HUES6 (cell line): ENCODE measurements around the gene PITPNC1.

ENCODE experiments used
- H3K27ac ChIP-seq: 2 replicates; pipeline ENCODE4 v1.7.0; 2013; ENCODE audit warnings: low read depth, mild to moderate bottlenecking, low read length, inconsistent platforms
- H3K27me3 ChIP-seq: 2 replicates; pipeline ENCODE4 v1.6.1; 2013; ENCODE audit warnings: low read length; ENCODE audit not compliant: control insufficient read depth, insufficient read depth
- H3K36me3 ChIP-seq: 2 replicates; pipeline ENCODE4 v1.6.1; 2013; ENCODE audit warnings: low read length; ENCODE audit not compliant: control insufficient read depth, insufficient read depth
- H3K4me1 ChIP-seq: 2 replicates; pipeline ENCODE4 v1.6.1; 2013; ENCODE audit warnings: low read length; ENCODE audit not compliant: control insufficient read depth, insufficient read depth
- H3K4me3 ChIP-seq: 2 replicates; pipeline ENCODE4 v1.5.1; 2013; ENCODE audit warnings: low read depth, low read length
- H3K9ac ChIP-seq: one replicate; pipeline ENCODE4 v1.6.1; 2013; ENCODE audit warnings: mild to moderate bottlenecking, low read length
- H3K9me3 ChIP-seq: 2 replicates; pipeline ENCODE4 v1.6.1; 2013; ENCODE audit warnings: low read depth, low read length; ENCODE audit not compliant: control insufficient read depth, insufficient read depth

Gene PITPNC1

DNA sequence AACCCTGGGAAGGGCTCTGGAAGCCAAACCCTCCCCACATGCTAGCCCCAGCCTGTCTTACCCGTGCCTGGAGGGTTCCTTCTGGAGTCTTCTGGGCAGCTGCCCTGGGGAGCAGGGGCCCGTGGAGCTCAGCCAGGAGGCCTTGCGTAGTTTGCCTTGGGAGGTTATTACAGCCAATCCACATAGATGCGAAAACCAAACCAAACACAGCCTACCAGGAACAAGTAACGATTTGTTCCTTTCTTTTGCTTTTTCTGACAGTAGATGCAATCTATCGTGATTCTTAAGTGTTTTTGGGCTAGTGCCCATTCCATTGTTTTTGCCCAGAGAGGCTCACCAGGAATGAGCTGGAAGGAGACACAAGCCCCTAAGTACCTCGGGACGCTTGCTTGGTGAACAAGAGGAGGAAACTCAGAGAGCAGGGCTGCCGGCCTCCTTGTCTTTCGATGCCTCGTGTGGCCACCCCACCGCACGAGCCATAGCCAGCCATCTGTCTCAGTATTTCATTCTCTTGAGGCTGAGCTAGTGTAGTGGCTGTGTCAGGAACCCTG is 238.0 kb downstream of the PITPNC1 start:
- Histone ChIP-seq H3K27me3 (no peaks in the 10 kb centered on the region), H3K27ac (no peak overlapping the region), H3K36me3 (no peaks in the 10 kb centered on the region), H3K9ac (no peak overlapping the region), H3K4me3 (no peak overlapping the region), H3K9me3 (no peaks in the 10 kb centered on the region), H3K4me1 (no peaks in the 10 kb centered on the region)

DNA sequence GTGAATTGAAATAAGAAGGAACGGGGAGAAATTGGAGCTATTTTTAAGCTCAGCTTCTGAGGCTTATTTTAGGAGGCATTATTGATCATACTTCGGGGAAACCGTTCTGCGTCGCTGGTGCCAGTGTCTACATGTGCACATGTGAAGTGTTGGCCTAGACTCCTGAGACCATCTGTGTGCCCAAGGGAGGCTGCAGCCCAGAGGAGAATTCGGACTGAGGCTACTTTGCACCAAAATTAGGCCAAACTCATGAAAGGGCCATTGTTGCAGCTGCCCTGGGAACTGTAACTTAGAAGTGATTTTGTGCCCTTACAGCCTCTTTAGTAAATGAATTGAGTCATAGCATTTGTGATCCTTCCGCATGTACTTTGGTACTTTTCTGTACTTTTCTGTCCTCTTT is 238.7 kb downstream of the PITPNC1 start:
- Histone ChIP-seq H3K36me3 (no peaks in the 10 kb centered on the region), H3K4me1 (no peaks in the 10 kb centered on the region), H3K27ac (no peak overlapping the region), H3K27me3 (no peaks in the 10 kb centered on the region), H3K9me3 (no peaks in the 10 kb centered on the region), H3K4me3 (no peak overlapping the region), H3K9ac (no peak overlapping the region)

DNA sequence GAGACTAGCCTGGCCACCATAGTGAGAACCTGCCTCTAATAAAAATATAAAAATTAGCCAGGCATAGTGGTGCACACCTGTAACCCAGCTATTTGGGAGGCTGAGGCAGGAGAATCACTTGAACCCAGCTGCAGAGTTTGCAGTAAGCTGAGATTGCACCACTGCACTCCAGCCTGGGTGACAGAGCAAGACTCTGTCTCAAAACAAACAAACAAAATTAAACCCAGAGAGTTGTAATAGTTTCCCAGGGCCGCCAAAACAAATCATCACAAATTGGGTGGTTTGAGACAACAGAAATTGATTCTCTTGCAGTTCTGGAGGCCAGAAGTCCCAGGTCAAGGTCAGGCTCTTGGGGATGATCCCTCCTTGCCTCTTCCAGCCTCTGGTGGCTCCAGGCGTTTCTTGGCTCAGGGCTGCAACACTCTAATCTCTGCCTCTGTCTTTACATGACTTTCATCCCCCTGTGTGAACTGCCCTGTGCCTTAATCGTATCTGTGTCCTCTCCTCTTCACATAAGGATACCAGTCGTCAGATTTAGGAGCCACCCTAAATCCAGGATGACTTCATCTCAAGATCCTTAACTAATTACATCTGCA is 240.3 kb downstream of the PITPNC1 start:
- Histone ChIP-seq H3K4me3 (no peak overlapping the region), H3K36me3 (no peaks in the 10 kb centered on the region), H3K9ac (no peak overlapping the region), H3K27me3 (no peaks in the 10 kb centered on the region), H3K4me1 (no peaks in the 10 kb centered on the region), H3K27ac (no peak overlapping the region), H3K9me3 (no peaks in the 10 kb centered on the region)

DNA sequence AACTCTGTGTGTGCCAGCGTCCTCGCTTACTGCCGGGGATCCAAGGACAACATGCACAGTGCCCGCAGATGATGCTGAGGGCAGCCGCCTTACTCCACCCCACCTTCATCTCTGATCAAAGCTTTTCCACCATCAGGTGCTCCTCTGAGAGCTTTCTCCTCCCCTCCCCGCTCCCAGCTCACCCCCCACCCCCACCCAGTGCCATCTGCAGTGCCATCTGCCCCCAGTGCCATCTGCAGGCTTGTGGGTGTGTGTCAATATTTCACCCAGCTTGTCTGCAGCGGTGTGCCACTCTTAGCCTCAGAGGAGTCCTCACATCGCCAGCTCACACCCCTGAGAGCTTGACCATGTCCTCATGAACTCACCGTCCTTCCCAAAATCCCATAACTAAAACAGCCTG is 242.5 kb downstream of the PITPNC1 start:
- Histone ChIP-seq H3K36me3 (no peaks in the 10 kb centered on the region), H3K4me3 (no peak overlapping the region), H3K27ac (no peak overlapping the region), H3K9me3 (no peaks in the 10 kb centered on the region), H3K27me3 (no peaks in the 10 kb centered on the region), H3K9ac (no peak overlapping the region), H3K4me1 (no peaks in the 10 kb centered on the region)

DNA sequence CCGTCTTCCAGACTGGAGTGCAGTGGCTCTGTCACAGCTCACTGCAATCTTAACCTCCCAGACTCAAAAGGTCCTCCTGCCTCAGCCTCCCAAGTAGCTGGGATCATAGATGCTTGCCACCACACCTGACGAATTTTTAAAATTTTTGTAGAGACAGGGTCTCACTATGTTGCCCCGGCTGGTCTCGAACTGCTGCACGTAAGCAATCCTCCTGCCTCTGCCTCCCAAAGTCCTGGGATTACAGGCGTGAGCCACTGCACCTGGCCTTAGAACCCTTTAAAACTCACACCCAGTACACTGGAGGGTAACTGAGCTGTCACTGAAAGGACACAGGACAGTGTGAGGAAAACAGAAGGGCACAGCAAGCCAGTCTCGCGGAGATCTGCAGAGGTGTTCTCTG is 243.0 kb downstream of the PITPNC1 start:
- H3K9me3 ChIP-seq: no peaks in the 10 kb centered on the region
- H3K4me3 ChIP-seq: no peak overlapping the region
- H3K4me1 ChIP-seq: no peaks in the 10 kb centered on the region; the same call in 1 of the 2 replicates
- H3K27me3 ChIP-seq: no peaks in the 10 kb centered on the region
- no peaks in the 10 kb centered on the region for H3K36me3 ChIP-seq
- no peak overlapping the region for H3K9ac ChIP-seq
- H3K27ac ChIP-seq: no peak overlapping the region

DNA sequence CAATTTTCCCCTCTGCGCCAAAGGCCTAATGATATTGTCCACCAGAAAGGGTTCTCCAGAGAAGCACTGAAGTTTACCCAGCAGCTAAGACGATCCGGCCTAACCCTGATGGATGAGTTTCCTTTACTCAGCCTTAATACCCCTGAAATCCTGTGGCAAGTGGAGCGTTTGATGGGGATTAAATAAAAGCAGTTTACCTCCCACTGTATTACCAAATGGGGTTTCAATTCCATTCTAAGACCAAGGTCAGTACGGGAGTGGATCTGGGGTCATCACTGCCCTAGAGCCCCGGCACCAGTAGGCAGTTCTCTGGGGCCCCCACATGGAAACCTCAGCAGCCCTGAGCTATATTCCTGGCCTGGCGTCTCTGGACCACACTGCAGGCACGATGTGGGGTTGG is 243.6 kb downstream of the PITPNC1 start:
- Histone ChIP-seq H3K4me3 (no peak overlapping the region), H3K27me3 (no peaks in the 10 kb centered on the region), H3K36me3 (no peaks in the 10 kb centered on the region), H3K4me1 (no peaks in the 10 kb centered on the region; the same call in 1 of the 2 replicates), H3K9me3 (no peaks in the 10 kb centered on the region), H3K27ac (no peak overlapping the region), H3K9ac (no peak overlapping the region)

DNA sequence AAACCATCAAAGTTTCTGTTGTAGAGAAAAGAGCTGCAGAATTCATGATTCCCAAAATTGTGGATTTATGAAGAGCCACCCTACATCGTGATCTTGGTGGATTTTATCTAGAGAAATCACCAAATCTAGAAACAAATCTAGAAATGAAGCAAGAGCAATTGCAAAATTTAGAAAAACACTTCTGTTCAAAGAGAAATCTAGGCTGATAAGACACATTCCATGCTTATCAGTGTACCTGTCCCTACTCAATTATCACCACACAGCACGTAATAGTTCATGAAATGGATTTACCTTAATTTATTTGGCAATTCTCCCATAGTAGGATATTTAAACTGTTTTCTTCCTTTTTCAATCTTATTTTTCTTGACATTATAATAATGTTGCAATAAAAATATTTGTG is 246.7 kb downstream of the PITPNC1 start:
- no peaks in the 10 kb centered on the region for H3K36me3 ChIP-seq
- no peaks in the 10 kb centered on the region; the same call in 1 of the 2 replicates for H3K4me1 ChIP-seq
- H3K9ac ChIP-seq: no peak overlapping the region
- H3K27me3 ChIP-seq: no peaks in the 10 kb centered on the region
- H3K4me3 ChIP-seq: no peak overlapping the region
- H3K27ac ChIP-seq: no peak overlapping the region
- H3K9me3 ChIP-seq: no peaks in the 10 kb centered on the region

DNA sequence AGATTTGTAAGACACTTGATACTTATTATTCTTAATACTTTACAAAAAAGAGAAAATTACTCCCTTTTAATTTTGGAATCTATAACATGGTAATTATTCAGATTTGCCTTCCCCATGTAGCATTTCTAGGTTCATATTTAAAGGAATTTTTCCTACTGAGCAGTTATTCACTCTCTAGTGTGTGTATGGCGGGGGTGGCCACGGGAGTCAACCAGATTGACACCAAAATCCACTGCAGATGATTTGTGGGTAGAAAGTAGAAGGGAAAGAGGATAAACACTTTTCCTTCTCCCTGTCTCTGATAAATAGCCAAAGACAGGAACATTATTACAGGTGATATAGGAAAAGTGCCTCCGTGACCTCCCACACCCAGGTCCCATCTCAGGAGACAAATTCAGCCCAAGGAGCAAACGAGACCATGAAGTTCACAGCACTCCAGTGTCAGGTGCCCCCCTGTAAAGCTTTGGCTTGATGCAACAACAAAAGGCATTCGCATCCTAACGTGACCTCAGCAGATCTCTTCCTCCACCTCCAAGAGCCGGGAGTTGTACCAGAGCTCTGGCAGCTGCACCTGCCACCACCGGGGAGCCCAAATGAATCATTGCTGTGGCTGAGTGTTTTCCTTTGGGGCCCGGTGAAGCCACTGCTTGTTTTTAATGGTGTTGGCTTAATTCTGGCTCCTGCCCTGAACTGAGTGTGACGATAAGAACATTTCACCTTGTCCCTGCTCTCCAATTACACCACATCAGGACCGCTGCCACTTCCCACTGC is 248.0 kb downstream of the PITPNC1 start:
- H3K9me3 ChIP-seq: no peaks in the 10 kb centered on the region
- H3K27me3 ChIP-seq: no peaks in the 10 kb centered on the region
- H3K9ac ChIP-seq: no peak overlapping the region
- no peaks in the 10 kb centered on the region; the same call in 1 of the 2 replicates for H3K4me1 ChIP-seq
- H3K36me3 ChIP-seq: no peaks in the 10 kb centered on the region
- no peak overlapping the region for H3K27ac ChIP-seq
- H3K4me3 ChIP-seq: no peak overlapping the region

DNA sequence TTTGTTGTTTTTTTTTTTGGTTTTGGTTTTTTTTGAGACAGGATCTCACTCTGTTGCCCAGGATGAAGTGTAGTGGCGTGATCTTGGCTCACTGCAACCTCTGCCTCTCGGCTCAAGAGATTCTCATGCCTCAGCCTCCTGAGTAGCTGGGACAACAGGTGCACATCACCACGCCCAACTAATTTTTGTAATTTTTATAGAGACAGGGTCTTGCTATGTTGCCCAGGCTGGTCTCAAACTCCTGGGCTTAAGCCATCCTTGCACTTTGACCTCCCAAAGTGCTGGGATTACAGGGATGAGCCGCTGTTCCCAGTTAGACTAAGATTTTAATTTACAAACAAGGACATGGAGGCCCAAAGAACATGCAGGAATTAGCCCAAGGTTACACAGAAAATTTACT is 248.9 kb downstream of the PITPNC1 start:
- Histone ChIP-seq H3K9me3 (no peaks in the 10 kb centered on the region), H3K4me3 (no peak overlapping the region), H3K27me3 (no peaks in the 10 kb centered on the region), H3K9ac (no peak overlapping the region), H3K36me3 (no peaks in the 10 kb centered on the region), H3K4me1 (no peaks in the 10 kb centered on the region; the same call in 1 of the 2 replicates), H3K27ac (no peak overlapping the region)

DNA sequence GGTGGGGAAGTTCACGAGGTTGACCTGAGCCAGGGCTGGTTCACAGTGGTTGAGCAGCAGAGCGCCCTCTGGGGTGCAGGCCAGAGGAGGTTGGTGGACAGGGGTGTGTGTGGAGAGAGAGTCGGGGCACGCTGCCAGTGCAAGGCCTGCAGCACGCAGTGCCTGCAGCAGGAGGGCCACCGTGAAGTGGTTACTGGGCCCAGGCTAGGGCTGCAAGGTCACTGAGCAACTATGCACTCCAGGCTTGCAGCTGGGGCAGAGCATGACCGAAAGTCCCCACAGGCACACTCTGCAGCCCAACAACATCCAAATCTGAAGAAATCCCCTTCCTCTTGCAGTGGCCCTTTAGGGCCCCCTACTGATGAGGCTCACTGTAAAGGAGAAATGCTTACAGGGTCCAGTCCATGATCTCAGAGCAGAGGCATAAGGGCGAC is 251.5 kb downstream of the PITPNC1 start:
- Histone ChIP-seq H3K36me3 (peaks cover 17% of the 10 kb centered on the region; the same call in 1 of the 2 replicates), H3K4me3 (no peak overlapping the region)

DNA sequence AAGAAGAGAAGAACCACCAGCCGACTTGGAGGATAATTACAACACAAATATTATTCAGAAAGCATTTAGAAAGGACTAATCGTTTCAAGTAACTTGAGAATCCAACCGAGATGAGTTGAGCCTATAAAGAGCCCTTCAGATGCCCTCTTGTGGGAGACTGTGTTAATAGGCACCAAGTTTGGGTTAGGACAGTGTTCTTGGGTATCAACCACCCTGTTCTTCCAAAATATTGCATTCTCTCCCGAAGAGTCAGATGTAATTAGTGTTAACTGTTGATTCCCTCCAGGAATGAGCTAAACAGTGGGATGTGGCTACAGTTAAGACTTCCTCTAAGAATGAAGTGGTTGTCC is 252.9 kb downstream of the PITPNC1 start:
- H3K4me3 ChIP-seq: no peak overlapping the region
- no peaks in the 10 kb centered on the region; the same call in 1 of the 2 replicates for H3K4me1 ChIP-seq
- H3K36me3 ChIP-seq: peaks cover 17% of the 10 kb centered on the region; the same call in 1 of the 2 replicates

More for the DNA sequence above, 251.5 kb downstream of the PITPNC1 start:
- H3K4me1 ChIP-seq: no peaks in the 10 kb centered on the region; the same call in 1 of the 2 replicates
- no peaks in the 10 kb centered on the region for H3K9me3 ChIP-seq
- no peak overlapping the region for H3K9ac ChIP-seq
- no peaks in the 10 kb centered on the region for H3K27me3 ChIP-seq
- no peak overlapping the region for H3K27ac ChIP-seq

More for the DNA sequence above, 252.9 kb downstream of the PITPNC1 start:
- Histone ChIP-seq H3K27ac (no peak overlapping the region), H3K27me3 (no peaks in the 10 kb centered on the region), H3K9me3 (no peaks in the 10 kb centered on the region), H3K9ac (no peak overlapping the region)
